Hepatocyte (in vitro differentiated cells): ENCODE data around the gene NUDCD2.

Source experiments
- CTCF ChIP-seq: fragments of 200-600 bp; sonication (generic); IDR thresholded peaks from 2 replicates; pipeline ENCODE4 v1.5.1; 2016; ENCODE audit warnings: antibody characterized with exemption, mild to moderate bottlenecking; ENCODE audit not compliant: poor library complexity
- EZH2 ChIP-seq: fragments of 200-600 bp; sonication (generic); IDR thresholded peaks from 2 replicates; pipeline ENCODE4 v1.6.1; 2016; ENCODE audit warnings: antibody characterized with exemption, mild to moderate bottlenecking, borderline replicate concordance
- EZH2phosphoT487 ChIP-seq: fragments of 200-600 bp; sonication (generic); IDR thresholded peaks from one replicate; pipeline ENCODE4 v1.6.1; 2018; ENCODE audit warnings: antibody characterized with exemption, mild to moderate bottlenecking, low read depth, moderate library complexity; ENCODE audit not compliant: unreplicated experiment, severe bottlenecking

DNA sequence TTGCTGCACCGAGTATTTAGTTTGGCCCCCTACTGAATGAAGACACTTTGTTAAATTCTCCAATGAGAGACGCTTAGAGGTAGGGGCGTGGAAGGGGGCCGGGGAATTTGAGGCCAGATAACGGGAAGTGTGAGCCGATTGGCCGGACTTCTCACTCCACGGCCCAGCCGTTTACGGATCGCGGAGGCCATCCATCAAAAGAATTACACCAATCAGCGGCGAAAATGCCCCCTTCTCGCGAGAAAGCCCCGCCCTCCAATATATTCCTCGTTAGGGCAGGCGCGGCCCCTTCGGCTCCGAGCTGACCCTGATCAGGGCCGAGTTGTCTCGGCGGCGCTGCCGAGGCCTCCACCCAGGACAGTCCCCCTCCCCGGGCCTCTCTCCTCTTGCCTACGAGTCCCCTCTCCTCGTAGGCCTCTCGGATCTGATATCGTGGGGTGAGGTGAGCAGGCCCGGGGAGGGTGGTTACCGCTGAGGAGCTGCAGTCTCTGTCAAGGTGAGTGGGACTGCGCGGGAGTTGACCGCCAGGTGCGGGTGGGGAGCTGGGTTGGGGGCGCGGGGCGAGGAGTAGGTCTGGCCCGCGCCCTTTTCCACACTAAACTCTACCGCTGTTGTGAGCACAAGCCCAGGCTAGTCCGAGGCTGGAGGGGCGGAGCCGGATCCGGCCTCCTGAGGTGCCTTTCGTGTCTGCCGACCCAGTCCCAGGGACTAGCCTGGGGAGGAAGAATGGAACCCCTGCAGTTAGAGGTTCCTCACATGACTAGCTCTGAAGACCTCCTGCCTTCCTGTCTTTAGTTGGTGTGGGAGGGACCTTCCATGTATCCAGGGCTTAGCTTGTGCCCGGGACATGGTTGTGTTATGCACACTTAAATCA is 22.4 kb downstream of the NUDCD2 start, which contains the start of gene CCNG1:
- no peak for TF ChIP-seq CTCF
- TF ChIP-seq EZH2: no peak
- TF ChIP-seq EZH2phosphoT487: no peak
